ENCODE measurements around the gene IFRD2. TPM values are rescaled to one million over a fixed set of nuclear protein-coding genes. Genes with fewer than 3 reads are reported as not detected.

Gene IFRD2
- total RNA-seq, 4 donors from 2014 or later, result 42.0 to 129 (median 56.2) TPM

DNA sequence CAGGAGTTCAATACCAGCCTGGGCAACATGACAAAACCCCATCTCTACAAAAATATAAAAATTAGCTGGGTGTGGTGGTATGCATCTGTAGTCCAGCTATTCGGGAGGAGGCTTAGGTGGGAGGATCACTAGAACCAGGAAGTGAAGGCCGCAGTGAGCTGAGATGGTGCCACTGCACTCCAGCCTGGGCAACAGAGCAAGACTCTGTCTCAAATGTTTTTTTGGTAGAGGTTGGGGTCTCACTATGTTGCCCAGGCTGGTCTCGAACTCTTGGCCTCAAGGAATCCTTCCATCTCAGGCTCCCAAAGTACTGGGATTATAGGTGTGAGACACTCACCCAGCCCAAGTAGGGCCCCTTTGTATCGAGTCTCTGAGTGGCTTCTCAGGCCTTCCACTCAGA is 1.9 kb upstream of the IFRD2 start:
- H3K27ac ChIP-seq, result no peak overlapping the region
- H3K4me1 ChIP-seq, result peaks cover 0 to 44% (median 26%) of the 10 kb centered on the region in 4 donors
- 84 to 89% methylated on average over 4 of the region's 4 CpGs for WGBS, 2 donors
- TF ChIP-seq, protein P1, sequence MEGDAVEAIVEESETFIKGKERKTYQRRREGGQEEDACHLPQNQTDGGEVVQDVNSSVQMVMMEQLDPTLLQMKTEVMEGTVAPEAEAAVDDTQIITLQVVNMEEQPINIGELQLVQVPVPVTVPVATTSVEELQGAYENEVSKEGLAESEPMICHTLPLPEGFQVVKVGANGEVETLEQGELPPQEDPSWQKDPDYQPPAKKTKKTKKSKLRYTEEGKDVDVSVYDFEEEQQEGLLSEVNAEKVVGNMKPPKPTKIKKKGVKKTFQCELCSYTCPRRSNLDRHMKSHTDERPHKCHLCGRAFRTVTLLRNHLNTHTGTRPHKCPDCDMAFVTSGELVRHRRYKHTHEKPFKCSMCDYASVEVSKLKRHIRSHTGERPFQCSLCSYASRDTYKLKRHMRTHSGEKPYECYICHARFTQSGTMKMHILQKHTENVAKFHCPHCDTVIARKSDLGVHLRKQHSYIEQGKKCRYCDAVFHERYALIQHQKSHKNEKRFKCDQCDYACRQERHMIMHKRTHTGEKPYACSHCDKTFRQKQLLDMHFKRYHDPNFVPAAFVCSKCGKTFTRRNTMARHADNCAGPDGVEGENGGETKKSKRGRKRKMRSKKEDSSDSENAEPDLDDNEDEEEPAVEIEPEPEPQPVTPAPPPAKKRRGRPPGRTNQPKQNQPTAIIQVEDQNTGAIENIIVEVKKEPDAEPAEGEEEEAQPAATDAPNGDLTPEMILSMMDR (IDR thresholded peaks at IDR 0.05), result no peak
- no peak for DNase-seq (ENCODE audit: low spot score in 2 of 2)
- H3K36me3 ChIP-seq, result peaks cover 0 to 30% (median 8%) of the 10 kb centered on the region in 3 donors
- H3K4me3 ChIP-seq, result no peak overlapping the region
- H3K27me3 ChIP-seq, result no peaks in the 10 kb centered on the region
- no peaks in the 10 kb centered on the region for H3K9me3 ChIP-seq

DNA sequence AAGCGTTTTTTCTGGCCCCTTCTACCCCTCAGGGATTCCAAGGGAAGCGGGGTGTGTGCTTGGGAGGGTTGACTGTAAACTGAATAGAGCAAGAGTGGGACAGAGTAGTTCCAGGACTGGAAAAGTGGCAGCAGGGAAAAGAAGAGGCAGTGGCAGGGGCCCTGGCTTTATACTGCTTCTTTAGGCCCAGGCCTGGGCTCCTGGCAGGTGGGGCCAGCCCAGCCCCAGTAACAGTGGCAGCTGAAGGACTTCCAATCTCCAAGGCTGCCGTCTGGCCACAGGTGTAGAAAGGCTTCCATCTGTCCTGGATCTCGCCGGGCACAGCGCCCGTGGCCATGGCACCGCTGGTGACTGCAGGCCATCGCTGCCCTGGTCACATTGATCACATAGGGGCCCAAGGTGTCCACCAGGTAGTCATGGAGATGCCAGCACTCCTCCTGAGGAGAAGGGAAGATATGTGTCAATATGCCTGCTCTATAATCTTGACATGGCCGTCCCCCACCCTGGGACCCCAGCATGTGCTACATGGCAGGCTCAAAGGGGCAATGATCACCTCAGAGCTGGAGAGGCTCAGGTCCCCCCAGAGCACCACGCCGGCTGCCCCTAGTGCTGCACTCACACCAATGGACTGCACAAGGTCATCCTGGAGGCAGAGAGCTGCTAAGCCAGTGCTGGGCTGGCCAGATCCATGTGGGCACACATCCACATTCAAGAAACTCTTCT is 1.0 kb upstream of the IFRD2 start:
- H3K27me3 ChIP-seq, result no peaks in the 10 kb centered on the region
- TF ChIP-seq, protein P1 (IDR thresholded peaks at IDR 0.05), result no peak
- TF ChIP-seq EP300 (IDR thresholded peaks at IDR 0.05), result no peak
- TF ChIP-seq POLR2A (IDR thresholded peaks at IDR 0.05), result no peak
- H3K4me3 ChIP-seq, result peak overlapping the region in 1 of 4 donors; percentile 31
- DNase-seq (ENCODE audit: low spot score in 2 of 2), result no peak
- peaks cover 0 to 39% (median 9%) of the 10 kb centered on the region in 3 donors for H3K36me3 ChIP-seq
- no peaks in the 10 kb centered on the region for H3K9me3 ChIP-seq
- H3K27ac ChIP-seq, result peak overlapping the region; percentile 58 to 93 (median 82)
- 72 to 74% methylated on average over 10 of the region's 12 CpGs for WGBS, 2 donors
- peaks cover 0 to 38% (median 18%) of the 10 kb centered on the region in 4 donors for H3K4me1 ChIP-seq

DNA sequence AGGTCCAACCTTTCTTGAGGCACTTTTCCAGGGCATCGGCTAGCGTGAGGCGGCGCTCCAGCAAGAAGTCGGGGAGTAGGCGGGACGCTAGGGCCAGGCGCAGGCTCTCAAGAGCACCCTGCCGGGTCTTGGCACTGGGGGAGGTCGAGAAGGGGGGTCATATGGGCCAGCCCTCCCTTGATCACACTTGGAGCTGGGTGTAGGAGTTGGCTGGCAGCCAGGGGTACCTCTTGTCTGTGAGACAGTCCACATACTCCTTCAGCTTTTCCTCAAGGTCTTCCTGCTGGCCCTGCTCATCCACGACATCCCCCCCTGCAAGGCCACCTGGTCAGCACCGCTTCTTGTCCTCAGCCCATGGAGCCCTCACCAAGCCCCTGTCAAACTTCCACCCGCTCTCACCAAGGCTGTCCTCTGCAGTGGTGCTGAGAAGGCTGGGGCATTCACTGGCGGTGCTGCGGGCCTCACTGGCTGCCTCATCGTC is 2.0 kb downstream of the IFRD2 start:
- H3K4me1 ChIP-seq, result peaks cover 0 to 29% (median 14%) of the 10 kb centered on the region in 4 donors
- H3K27ac ChIP-seq, result no peak overlapping the region
- no peaks in the 10 kb centered on the region for H3K9me3 ChIP-seq
- H3K36me3 ChIP-seq, result peaks cover 0 to 46% (median 15%) of the 10 kb centered on the region in 3 donors
- 87 to 90% methylated on average over 14 to 16 of the region's 16 CpGs for WGBS, 2 donors
- H3K27me3 ChIP-seq, result no peaks in the 10 kb centered on the region
- TF ChIP-seq POLR2A (IDR thresholded peaks at IDR 0.05) (no peak), EP300 (IDR thresholded peaks at IDR 0.05) (no peak)
- TF ChIP-seq, protein P1 (IDR thresholded peaks at IDR 0.05), result no peak
- DNase-seq (ENCODE audit: low spot score in 2 of 2), result no peak
- no peak overlapping the region for H3K4me3 ChIP-seq

DNA sequence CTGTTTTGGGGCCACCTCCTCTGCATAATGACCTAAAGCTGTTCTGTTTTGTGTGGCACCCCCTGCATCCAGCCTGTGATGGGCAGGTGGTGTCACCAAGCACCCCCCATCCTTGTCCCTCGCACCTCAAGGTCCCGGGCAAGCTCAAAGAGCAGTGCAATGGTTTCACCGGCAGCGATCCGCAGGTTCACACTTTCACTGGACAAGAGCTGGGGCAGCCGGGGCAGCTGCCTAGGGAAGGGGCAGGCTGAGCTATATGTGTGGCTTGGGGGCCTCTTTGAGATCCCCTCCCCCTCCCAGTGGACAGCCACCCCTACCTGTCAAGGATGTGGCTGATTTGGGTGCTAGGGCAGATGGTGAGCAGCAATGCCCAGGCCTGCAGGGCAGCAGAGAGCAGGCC is 3.1 kb downstream of the IFRD2 start:
- Histone ChIP-seq H3K27ac (no peak overlapping the region), H3K27me3 (no peaks in the 10 kb centered on the region), H3K4me1 (peaks cover 0 to 29% (median 14%) of the 10 kb centered on the region in 4 donors), H3K9me3 (no peaks in the 10 kb centered on the region), H3K4me3 (no peak overlapping the region), H3K36me3 (peaks cover 0 to 46% (median 15%) of the 10 kb centered on the region in 3 donors)
- 94 to 96% methylated on average over 6 of the region's 6 CpGs for WGBS, 2 donors
- no peak for DNase-seq (ENCODE audit: low spot score in 2 of 2)
- TF ChIP-seq EP300 (IDR thresholded peaks at IDR 0.05), result no peak
- TF ChIP-seq POLR2A (IDR thresholded peaks at IDR 0.05), result no peak
- TF ChIP-seq, protein P1 (IDR thresholded peaks at IDR 0.05), result no peak

DNA sequence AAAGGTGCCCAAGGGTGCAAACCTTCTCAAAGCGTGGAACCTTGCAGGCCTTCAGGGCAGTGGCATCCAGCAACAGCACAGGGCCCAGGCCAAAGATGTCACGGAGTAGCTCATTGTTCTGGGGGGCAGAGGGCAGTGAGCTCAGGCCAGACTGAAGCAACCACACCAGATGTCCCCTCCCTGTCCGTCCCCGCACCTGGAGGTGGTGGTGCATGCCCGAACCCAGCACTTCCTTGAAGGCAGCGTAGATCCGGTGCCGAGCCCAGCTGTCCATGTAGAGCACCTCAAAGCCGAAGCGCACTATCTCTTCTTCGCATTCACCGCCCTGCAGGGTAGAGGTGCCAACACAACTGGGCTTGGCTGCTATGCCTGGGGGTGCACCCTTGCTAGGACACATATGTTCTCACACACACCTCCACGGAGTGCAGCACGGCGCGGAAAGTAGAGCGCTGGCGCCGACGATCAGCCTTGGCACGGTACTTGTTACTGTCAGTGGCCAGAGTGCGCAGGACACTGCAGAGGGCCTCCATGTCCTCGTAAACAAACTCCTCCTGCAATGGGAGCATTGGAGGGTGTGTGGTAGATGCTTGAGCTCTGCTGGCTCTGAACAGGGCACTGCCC is 3.7 kb downstream of the IFRD2 start:
- TF ChIP-seq EP300 (IDR thresholded peaks at IDR 0.05) (no peak), POLR2A (IDR thresholded peaks at IDR 0.05) (no peak)
- TF ChIP-seq, protein P1 (IDR thresholded peaks at IDR 0.05), result no peak
- DNase-seq (ENCODE audit: low spot score in 2 of 2), result no peak
- 92 to 94% methylated on average over 23 of the region's 23 CpGs for WGBS, 2 donors
- Histone ChIP-seq H3K4me1 (peaks cover 0 to 29% (median 14%) of the 10 kb centered on the region in 4 donors), H3K36me3 (peaks cover 0 to 46% (median 15%) of the 10 kb centered on the region in 3 donors), H3K4me3 (no peak overlapping the region), H3K9me3 (no peaks in the 10 kb centered on the region), H3K27ac (no peak overlapping the region), H3K27me3 (no peaks in the 10 kb centered on the region)
